ENCODE data around the gene FSHR. TPM values are rescaled to one million over a fixed set of nuclear protein-coding genes. Genes with fewer than 3 reads are reported as not detected.

Gene FSHR
- total and polyA plus RNA-seq, 2 donors (not counting 3 experiments of a cell fraction or from before 2014, with no cell fraction given) = not detected

DNA sequence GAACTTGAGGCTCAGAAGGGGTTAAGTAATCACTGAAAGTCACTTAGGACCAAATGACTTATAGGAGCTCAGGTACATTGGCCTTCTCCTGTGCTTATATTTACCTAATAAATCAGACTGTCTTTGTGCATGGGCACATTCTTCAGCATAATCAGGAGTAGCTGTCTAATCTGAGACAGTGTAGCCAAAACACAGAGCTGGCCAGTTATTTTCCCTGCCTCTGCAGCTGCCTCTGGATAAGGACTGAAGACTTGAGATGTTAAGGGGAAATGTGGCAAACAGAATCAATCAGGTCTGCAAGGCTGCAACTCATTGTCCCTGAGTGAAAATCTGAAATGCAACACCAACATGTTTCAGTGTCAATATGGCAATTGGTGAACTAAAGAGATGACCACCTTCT is 1.5 kb downstream of the FSHR start:
- ChIA-PET CTCF (no interaction called here), POLR2A (no interaction called here)
- dilution Hi-C loops (cut with MboI; ENCODE audit: extremely low pct_ligation_motif_present, low sequenced_read_pairs) = no loop called here
- no peaks in the 10 kb centered on the region for H3K36me3 ChIP-seq (ENCODE audit: control insufficient read depth in 2 of 2, extremely low read depth in 1 of 2, insufficient read depth in 2 of 2, low read length in 2 of 2)
- no peaks in the 10 kb centered on the region for H3K9me3 ChIP-seq (replicated peaks; ENCODE audit: control insufficient read depth, insufficient read depth, low read length)
- FAIRE-seq (no peak), DNase-seq (ENCODE audit: low read depth, low spot score) (no peak)
- no peak overlapping the region for H3K4me3 ChIP-seq (replicated peaks in 1 of 3; ENCODE audit: insufficient read depth in 1 of 3, low read depth in 1 of 3, low read length in 3 of 3)
- intact Hi-C loops (cut with micrococcal nuclease) = no loop called here
- H3K4me1 ChIP-seq (ENCODE audit: control insufficient read depth, extremely low read depth, insufficient read depth, low read length) = no peaks in the 10 kb centered on the region
- BruUV-seq (replicated peaks) = no TSS peak
- H3K4me2 ChIP-seq (ENCODE audit: insufficient read depth, low read length) = no peak overlapping the region
- H3K79me2 ChIP-seq (ENCODE audit: control insufficient read depth, insufficient read depth, low read length) = no peaks in the 10 kb centered on the region
- TF ChIP-seq EZH2 (IDR thresholded peaks at IDR 0.05; ENCODE audit: borderline replicate concordance, low read depth, low read length, severe bottlenecking) = no peak
- TF ChIP-seq FOS (IDR thresholded peaks at IDR 0.05; ENCODE audit: borderline replicate concordance, insufficient read depth, low read length) = no peak
- no peak for TF ChIP-seq MYC (IDR thresholded peaks at IDR 0.05; ENCODE audit: low read depth, low read length)
- no peak for TF ChIP-seq GATA2 (IDR thresholded peaks at IDR 0.05; ENCODE audit: insufficient read depth, insufficient read length, low read depth, low read length)
- TF ChIP-seq, protein P1, sequence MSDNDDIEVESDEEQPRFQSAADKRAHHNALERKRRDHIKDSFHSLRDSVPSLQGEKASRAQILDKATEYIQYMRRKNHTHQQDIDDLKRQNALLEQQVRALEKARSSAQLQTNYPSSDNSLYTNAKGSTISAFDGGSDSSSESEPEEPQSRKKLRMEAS (IDR thresholded peaks at IDR 0.05; ENCODE audit: insufficient read depth, insufficient read length) = no peak
- TF ChIP-seq POLR2AphosphoS5 (IDR thresholded peaks at IDR 0.05; ENCODE audit: insufficient read depth, low read depth, low read length) = no peak
- TF ChIP-seq, protein P2, sequence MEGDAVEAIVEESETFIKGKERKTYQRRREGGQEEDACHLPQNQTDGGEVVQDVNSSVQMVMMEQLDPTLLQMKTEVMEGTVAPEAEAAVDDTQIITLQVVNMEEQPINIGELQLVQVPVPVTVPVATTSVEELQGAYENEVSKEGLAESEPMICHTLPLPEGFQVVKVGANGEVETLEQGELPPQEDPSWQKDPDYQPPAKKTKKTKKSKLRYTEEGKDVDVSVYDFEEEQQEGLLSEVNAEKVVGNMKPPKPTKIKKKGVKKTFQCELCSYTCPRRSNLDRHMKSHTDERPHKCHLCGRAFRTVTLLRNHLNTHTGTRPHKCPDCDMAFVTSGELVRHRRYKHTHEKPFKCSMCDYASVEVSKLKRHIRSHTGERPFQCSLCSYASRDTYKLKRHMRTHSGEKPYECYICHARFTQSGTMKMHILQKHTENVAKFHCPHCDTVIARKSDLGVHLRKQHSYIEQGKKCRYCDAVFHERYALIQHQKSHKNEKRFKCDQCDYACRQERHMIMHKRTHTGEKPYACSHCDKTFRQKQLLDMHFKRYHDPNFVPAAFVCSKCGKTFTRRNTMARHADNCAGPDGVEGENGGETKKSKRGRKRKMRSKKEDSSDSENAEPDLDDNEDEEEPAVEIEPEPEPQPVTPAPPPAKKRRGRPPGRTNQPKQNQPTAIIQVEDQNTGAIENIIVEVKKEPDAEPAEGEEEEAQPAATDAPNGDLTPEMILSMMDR (IDR thresholded peaks at IDR 0.05; ENCODE audit: extremely low read depth in 1 of 2, insufficient read depth in 1 of 2, low read depth in 1 of 2, low read length in 2 of 2) = no peak
- no peak for TF ChIP-seq JUN (IDR thresholded peaks at IDR 0.05; ENCODE audit: borderline replicate concordance, insufficient read depth, insufficient read length, low read depth)
- TF ChIP-seq POLR2A (IDR thresholded peaks at IDR 0.05; ENCODE audit: low read depth, low read length) = no peak
- H3K27ac ChIP-seq (ENCODE audit: insufficient read depth, low read depth, low read length) = no peak overlapping the region
- H4K20me1 ChIP-seq (replicated peaks; ENCODE audit: control insufficient read depth, extremely low read depth, insufficient read depth, low read length) = no peaks in the 10 kb centered on the region
- H3K9ac ChIP-seq (replicated peaks; ENCODE audit: extremely low read depth, insufficient read depth, low read length) = no peak overlapping the region
- no peak overlapping the region for H2AFZ ChIP-seq (ENCODE audit: low read depth, low read length)
- no peaks in the 10 kb centered on the region for H3K9me1 ChIP-seq (replicated peaks; ENCODE audit: control insufficient read depth, extremely low read depth, insufficient read depth, low read length)
- no peaks in the 10 kb centered on the region for H3K27me3 ChIP-seq (ENCODE audit: control insufficient read depth in 2 of 2, insufficient read depth in 2 of 2, low read length in 2 of 2)

Measured in endothelial cell of umbilical vein (primary cell).